ENCODE results near the gene SLC43A3. TPM values are rescaled to one million over a fixed set of nuclear protein-coding genes. Genes with fewer than 3 reads are reported as not detected.

Gene SLC43A3
- total and polyA plus RNA-seq, 2 of the 4 experiments (the other 2 are of a cell fraction): 12.7 to 21.1 TPM

- ChIA-PET POLR2A (ENCODE audit: unreplicated experiment) (no interaction called here), CTCF (no interaction called here)
- Histone ChIP-seq H3K56ac (ENCODE audit: extremely low read depth, insufficient read depth, low read length) (no peak overlapping the region), H2AFZ (replicated peaks; ENCODE audit: low read length, poor library complexity) (no peak overlapping the region), H3K9me3 (ENCODE audit: control insufficient read depth, insufficient read depth, low read length) (no peaks in the 10 kb centered on the region), H4K20me1 (ENCODE audit: insufficient read depth, low read length) (no peaks in the 10 kb centered on the region; the same call in 1 of the 2 replicates), H4K8ac (ENCODE audit: low read depth in 2 of 2, low read length in 2 of 2) (no peak overlapping the region), H2AK9ac (replicated peaks; ENCODE audit: low read depth, low read length, poor library complexity) (no peak overlapping the region), H3K79me1 (ENCODE audit: low read depth in 1 of 2, low read length in 2 of 2) (no peaks in the 10 kb centered on the region), H3K4me2 (ENCODE audit: low read depth, low read length) (no peak overlapping the region), H2BK15ac (ENCODE audit: low read depth, low read length) (no peak overlapping the region), H3K9me1 (ENCODE audit: insufficient read depth, low read length) (no peaks in the 10 kb centered on the region), H3K36me3 (ENCODE audit: control insufficient read depth, insufficient read depth, low read length) (no peaks in the 10 kb centered on the region), H3K14ac (replicated peaks; ENCODE audit: low read depth, low read length) (no peak overlapping the region), H3K4me3 (ENCODE audit: insufficient read depth, low read depth, low read length) (no peak overlapping the region), H3K27me3 (ENCODE audit: control insufficient read depth, insufficient read depth, low read length) (peaks cover 44% of the 10 kb centered on the region), H4K91ac (ENCODE audit: insufficient read depth, low read depth, low read length) (no peak overlapping the region), H2BK20ac (ENCODE audit: low read depth, low read length) (no peak overlapping the region), H2AK5ac (ENCODE audit: low read depth, low read length) (no peak overlapping the region), H3K23ac (ENCODE audit: low read depth, low read length) (no peak overlapping the region), H2BK5ac (ENCODE audit: low read depth, low read length, poor library complexity, severe bottlenecking) (no peak overlapping the region), H4K5ac (ENCODE audit: low read depth, low read length) (no peak overlapping the region), H2BK120ac (ENCODE audit: low read depth, low read length) (no peak overlapping the region), H3K4me1 (ENCODE audit: control insufficient read depth, insufficient read depth, low read length) (no peaks in the 10 kb centered on the region), H3K9ac (ENCODE audit: low read depth, low read length) (no peak overlapping the region), H3K4ac (ENCODE audit: low read depth, low read length) (no peak overlapping the region), H3K27ac (ENCODE audit: insufficient read depth, low read length) (no peak overlapping the region), H3K18ac (ENCODE audit: low read depth, low read length) (no peak overlapping the region)
- BruUV-seq (replicated peaks): no TSS peak
- TF ChIP-seq ELK1 (IDR thresholded peaks at IDR 0.05; ENCODE audit: borderline replicate concordance, low read depth, low read length) (no peak), CHD1 (IDR thresholded peaks at IDR 0.05; ENCODE audit: low read depth, low read length) (no peak), MAFK (IDR thresholded peaks at IDR 0.05; ENCODE audit: low read depth, low read length) (no peak), SMC3 (IDR thresholded peaks at IDR 0.05; ENCODE audit: low read depth, low read length) (no peak), CEBPB (IDR thresholded peaks at IDR 0.05; ENCODE audit: low read depth, low read length) (no peak), CTCF (conservative IDR thresholded peaks at IDR 0.05; ENCODE audit: low read depth, low read length) (no peak), MAZ (IDR thresholded peaks at IDR 0.05; ENCODE audit: borderline replicate concordance, low read depth, low read length) (no peak), USF2 (IDR thresholded peaks at IDR 0.05; ENCODE audit: low read depth, low read length) (no peak), POLR2A (IDR thresholded peaks at IDR 0.05; ENCODE audit: low read depth, low read length) (no peak), FOS (IDR thresholded peaks at IDR 0.05; ENCODE audit: low read depth, low read length) (no peak), RCOR1 (IDR thresholded peaks at IDR 0.05; ENCODE audit: insufficient replicate concordance, low read length) (no peak), MXI1 (IDR thresholded peaks at IDR 0.05; ENCODE audit: borderline replicate concordance, low read depth, low read length) (no peak), RFX5 (IDR thresholded peaks at IDR 0.05; ENCODE audit: low read depth, low read length) (no peak), BHLHE40 (IDR thresholded peaks at IDR 0.05; ENCODE audit: low read depth, low read length) (no peak), RAD21 (IDR thresholded peaks at IDR 0.05; ENCODE audit: low read length) (no peak)
- DNase-seq: no peak
- dilution Hi-C loops (cut with HindIII; ENCODE audit: low sequenced_read_pairs, unreplicated experiment) (no loop called here), intact Hi-C loops (cut with micrococcal nuclease) (no loop called here), in situ Hi-C loops (cut with MboI; ENCODE audit: low sequenced_read_pairs) (no loop called here)
- no CpG with 5 or more reads among the region's 4 CpGs for WGBS, 2 experiments (ENCODE audit: extremely low coverage in 2 of 2, insufficient read length in 1 of 2)
- no peak for ATAC-seq (ENCODE audit: low read depth)
These were observed 26.8 kb downstream of the SLC43A3 start for GRCh38 chr11:57399972-57400578.

Measured in IMR-90 (cell line).